ENCODE results near the gene CYP4F3.

The CYP4F3 gene

DNA sequence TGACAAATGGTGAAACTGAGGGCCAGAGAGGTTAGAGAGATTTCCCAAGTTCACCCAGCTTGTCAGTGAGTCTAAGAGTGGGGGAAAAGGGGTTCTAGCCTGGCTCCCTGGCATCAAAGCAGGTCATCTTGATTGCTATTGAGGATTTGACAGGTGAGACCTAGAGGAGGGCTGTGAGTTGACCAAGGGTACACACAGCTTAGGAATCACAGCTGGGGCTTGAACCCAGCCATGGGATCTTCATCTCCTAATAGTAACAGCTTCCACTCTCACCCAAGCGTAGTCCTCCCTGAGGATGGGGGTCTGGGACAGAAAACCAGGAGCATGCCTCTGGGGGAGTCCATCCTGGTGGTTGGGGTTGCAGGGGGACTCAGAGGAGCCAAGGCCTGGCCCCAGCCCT lies 18.9 kb upstream of the CYP4F3 start:
- H3K4me3 Mint-ChIP-seq = no peak overlapping the region
- H3K36me3 Mint-ChIP-seq = no peaks in the 10 kb centered on the region
- no peaks in the 10 kb centered on the region for H3K9me3 Mint-ChIP-seq (ENCODE audit: low read depth)
- H3K27ac Mint-ChIP-seq = no peak overlapping the region
- H3K4me1 Mint-ChIP-seq (ENCODE audit: low read depth) = no peaks in the 10 kb centered on the region
- H3K27me3 Mint-ChIP-seq = peaks cover 32% of the 10 kb centered on the region

DNA sequence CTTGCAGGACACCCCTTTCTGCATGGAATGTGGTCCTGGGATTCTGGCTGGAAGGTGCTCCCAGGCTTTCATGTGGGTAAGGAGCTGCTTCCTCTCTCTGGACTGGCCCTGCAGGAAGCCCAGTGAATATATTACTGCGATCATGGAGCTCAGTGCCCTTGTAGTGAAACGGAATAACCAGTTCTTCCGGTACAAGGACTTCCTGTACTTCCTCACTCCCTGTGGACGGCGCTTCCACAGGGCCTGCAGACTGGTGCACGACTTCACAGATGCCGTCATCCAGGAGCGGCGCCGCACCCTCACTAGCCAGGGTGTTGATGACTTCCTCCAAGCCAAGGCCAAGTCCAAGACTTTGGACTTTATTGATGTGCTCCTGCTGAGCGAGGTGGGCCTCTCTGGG lies 17.7 kb upstream of the CYP4F3 start:
- Mint-ChIP-seq H3K9me3 (ENCODE audit: low read depth) (no peaks in the 10 kb centered on the region), H3K36me3 (no peaks in the 10 kb centered on the region), H3K27ac (no peak overlapping the region), H3K4me3 (no peak overlapping the region), H3K4me1 (ENCODE audit: low read depth) (no peaks in the 10 kb centered on the region), H3K27me3 (peaks cover 32% of the 10 kb centered on the region)

DNA sequence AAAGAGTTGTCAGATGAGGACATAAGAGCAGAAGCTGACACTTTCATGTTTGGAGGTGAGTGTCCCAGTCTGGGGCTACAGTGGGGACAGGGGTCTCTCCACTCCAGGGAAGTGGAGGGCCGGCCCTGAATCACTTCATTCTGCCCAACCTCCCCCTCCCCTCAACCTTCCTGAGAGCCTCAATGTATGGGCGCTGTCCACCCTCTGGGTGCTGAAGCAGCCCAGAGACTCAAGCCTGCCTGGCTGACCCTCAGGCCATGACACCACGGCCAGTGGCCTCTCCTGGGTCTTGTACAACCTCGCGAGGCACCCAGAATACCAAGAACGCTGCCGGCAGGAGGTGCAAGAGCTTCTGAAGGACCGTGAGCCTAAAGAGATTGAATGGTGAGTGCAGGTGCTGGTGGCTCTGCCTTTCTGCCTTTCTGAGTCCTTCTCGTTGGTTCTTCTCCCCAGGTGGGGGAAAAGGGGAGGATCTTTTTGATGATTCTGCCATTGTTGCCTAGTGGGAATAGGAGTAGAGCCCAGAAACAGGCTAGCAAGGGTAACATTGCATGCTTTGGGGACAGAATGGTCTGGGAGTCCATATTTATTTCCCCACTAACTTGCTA lies 16.9 kb upstream of the CYP4F3 start:
- Mint-ChIP-seq H3K4me1 (ENCODE audit: low read depth) (no peaks in the 10 kb centered on the region), H3K4me3 (no peak overlapping the region), H3K9me3 (ENCODE audit: low read depth) (no peaks in the 10 kb centered on the region), H3K27ac (no peak overlapping the region), H3K36me3 (no peaks in the 10 kb centered on the region), H3K27me3 (peaks cover 32% of the 10 kb centered on the region)

DNA sequence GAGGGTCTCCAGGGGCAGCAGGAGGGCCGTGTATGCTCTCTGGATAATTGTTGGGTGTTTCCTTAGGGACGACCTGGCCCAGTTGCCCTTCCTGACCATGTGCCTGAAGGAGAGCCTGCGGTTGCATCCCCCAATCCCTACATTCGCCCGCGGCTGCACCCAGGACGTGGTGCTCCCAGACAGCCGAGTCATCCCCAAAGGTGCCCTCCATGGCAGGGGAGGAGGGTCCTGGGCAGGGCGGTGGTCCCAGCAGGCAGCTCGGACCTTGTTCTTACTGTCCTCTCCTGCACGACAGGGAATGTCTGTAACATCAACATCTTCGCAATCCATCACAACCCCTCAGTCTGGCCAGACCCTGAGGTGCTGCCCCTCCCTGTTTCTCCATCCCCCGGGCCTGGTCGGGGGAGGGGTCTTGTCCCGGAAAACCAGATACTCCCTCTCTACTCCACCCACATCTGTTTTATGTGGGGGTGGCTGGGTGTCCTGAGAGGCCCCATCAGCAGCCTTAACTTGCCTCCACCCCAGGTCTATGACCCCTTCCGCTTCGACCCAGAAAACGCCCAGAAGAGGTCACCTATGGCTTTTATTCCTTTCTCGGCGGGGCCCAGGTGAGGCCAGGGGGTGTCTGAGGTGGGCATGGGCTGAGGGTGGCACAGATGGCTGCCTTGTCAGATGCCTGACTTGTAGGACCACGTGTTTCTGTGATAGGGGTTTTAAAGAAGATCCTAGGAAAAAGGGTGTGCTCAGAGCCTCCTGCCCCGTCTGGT lies 12.3 kb upstream of the CYP4F3 start:
- Mint-ChIP-seq H3K27ac (no peak overlapping the region), H3K9me3 (ENCODE audit: low read depth) (no peaks in the 10 kb centered on the region), H3K27me3 (peaks cover 20% of the 10 kb centered on the region), H3K36me3 (no peaks in the 10 kb centered on the region), H3K4me1 (ENCODE audit: low read depth) (no peaks in the 10 kb centered on the region), H3K4me3 (no peak overlapping the region)

DNA sequence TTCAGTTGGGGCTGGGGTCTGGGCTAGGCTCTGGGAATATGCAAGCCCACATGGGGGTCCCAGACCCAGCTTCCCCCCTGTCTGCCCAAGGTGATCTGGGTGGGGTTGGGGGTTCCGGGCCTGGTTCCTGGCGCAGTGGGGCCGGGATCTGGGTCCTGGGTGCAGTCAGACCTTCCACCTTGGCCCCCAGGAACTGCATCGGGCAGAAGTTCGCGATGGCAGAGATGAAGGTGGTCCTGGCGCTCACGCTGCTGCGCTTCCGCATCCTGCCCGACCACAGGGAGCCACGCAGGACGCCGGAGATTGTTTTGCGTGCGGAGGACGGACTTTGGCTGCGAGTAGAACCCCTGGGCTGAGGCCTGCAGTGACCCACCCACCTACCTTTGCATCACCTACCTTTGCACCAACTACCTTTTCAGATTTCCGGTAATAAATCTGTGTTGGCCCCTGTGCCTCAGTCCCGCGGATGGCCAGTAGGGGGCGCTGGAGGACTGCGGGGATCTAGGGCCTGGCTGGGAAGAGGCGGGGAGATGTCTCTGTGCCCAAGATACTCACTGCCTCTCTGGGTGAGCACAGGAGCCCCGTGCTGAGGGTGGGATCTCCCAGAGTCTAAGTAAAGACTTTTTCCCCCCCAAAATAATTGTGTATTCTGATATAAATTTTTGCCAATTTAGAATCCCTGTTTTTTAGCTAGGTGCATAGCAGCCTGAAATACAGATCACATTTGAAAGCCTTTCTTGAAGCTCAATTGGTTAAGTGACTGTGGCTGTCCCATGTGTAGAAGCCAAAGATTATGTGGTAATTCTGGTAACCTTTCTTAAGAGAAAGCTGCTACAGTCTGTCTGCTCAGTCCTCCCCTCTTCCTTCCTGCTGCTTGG lies 11.5 kb upstream of the CYP4F3 start:
- Mint-ChIP-seq H3K27me3 (peaks cover 22% of the 10 kb centered on the region), H3K9me3 (ENCODE audit: low read depth) (no peaks in the 10 kb centered on the region), H3K4me3 (no peak overlapping the region), H3K36me3 (no peaks in the 10 kb centered on the region), H3K27ac (no peak overlapping the region), H3K4me1 (ENCODE audit: low read depth) (no peaks in the 10 kb centered on the region)

DNA sequence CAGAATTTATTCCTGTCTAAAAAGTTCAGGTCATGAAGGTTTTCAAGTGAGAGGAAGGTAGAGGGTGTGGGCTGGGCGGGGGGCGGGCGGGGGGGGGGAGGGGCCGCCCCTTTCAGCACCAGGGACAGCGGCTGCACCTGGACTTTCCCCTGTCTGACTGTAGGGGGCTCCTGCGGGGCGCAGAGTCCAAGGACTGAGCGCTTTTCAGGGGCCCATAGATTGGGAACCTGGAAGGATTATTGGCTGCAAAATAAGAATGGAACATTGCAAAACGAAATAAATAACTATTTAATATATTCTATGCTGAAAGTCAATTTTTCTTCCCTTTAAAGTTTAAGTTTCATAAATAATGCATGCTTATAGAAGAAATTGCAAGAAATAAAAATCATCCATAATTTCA lies 8.9 kb upstream of the CYP4F3 start:
- no peak overlapping the region for H3K27ac Mint-ChIP-seq
- no peaks in the 10 kb centered on the region for H3K36me3 Mint-ChIP-seq
- H3K4me3 Mint-ChIP-seq = no peak overlapping the region
- H3K9me3 Mint-ChIP-seq (ENCODE audit: low read depth) = no peaks in the 10 kb centered on the region
- H3K27me3 Mint-ChIP-seq = peaks cover 18% of the 10 kb centered on the region
- no peaks in the 10 kb centered on the region for H3K4me1 Mint-ChIP-seq (ENCODE audit: low read depth)

DNA sequence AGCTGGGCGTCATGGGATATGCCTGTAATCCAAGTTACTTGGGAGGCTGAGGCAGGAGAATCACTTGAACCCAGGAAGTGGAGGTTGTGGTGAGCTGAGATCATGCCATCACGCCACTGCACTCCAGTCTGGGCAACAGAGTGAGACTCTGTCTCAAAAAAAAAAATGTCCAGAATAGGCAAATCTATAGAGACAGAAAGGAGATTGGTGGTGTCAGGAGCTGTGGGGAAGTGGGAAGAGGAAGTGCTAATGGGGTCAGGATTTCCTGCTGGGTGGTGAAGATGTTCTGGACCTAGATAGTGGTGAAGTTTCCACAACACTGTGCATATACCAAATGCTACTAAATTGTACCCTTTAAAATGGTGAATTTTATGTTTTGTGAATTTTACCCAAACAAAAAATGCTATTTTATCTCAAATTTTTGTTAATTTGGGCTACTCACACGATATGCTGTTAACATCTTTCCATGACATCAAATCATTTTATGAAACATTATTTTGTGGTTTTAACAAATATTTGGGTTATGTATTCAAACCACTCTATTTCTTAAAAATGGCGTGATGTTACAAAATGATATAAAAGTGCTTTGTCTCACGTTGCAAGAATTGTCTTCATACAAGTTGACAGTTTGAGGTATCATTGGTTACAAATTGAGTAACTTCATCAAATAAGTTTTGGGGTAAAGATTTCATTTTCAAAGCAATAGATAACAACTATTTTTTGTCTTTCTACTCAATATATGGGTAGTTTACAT lies 7.4 kb upstream of the CYP4F3 start:
- Mint-ChIP-seq H3K27ac (no peak overlapping the region), H3K36me3 (no peaks in the 10 kb centered on the region), H3K9me3 (ENCODE audit: low read depth) (no peaks in the 10 kb centered on the region), H3K27me3 (peaks cover 18% of the 10 kb centered on the region), H3K4me3 (no peak overlapping the region), H3K4me1 (ENCODE audit: low read depth) (no peaks in the 10 kb centered on the region)

DNA sequence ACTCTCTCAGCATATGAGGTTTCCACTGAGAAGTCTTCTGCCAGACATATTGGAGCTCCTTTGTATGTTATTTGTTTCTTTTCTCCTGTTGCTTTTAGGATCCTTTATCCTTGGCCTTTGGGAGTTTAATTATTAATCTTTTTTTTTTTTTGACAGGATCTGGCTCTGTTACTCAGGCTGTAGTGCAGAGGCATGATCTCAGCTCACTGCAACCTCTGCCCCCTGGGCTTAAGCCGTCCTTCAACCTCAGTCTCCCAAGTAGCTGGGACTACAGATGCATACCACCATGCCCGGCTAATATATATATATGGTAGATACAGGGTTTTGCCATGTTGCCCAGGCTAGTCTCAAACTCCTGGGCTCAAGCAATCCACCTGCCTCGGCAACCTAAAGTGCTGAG lies 6.6 kb upstream of the CYP4F3 start:
- Mint-ChIP-seq H3K27me3 (peaks cover 15% of the 10 kb centered on the region), H3K36me3 (no peaks in the 10 kb centered on the region), H3K4me1 (ENCODE audit: low read depth) (no peaks in the 10 kb centered on the region), H3K9me3 (ENCODE audit: low read depth) (no peaks in the 10 kb centered on the region), H3K4me3 (no peak overlapping the region), H3K27ac (no peak overlapping the region)

DNA sequence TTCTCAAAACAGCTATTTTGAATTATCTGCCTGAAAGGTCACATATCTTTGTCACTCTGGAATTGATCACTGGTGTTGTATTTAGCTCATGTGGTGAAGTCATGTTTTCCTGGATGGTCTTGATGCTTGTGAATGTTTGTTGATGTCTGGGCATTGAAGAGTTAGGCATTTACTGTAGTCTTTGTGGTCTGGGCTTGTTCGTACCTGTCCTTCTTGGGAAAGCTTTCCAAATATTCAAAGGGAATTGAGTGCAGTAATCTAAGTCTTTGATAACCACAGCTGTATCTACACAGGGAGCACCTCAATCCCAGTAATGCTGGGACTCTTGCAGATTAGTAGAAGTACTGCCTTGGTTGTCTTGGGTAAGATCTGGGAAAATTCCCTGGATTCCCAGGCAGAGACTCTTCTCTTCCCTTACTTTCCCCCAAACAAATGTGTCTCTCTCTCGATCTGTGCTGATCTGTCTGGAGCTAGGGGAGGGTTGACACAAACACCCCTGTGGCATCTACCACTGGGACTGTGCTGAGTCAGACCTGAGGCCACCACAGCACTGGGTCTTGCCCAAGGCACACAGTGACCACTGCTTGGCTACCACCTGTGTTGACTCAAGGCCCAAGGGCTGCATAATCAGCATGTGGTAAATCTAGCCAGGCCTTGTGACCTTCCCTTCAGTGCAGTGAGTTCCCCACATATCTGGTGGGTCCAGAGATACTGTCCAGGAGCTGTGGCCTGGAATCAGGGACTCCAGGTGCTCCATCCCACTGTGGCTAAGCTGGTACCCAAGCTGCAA lies 5.5 kb upstream of the CYP4F3 start:
- Mint-ChIP-seq H3K4me1 (ENCODE audit: low read depth) (no peaks in the 10 kb centered on the region), H3K4me3 (no peak overlapping the region), H3K9me3 (ENCODE audit: low read depth) (no peaks in the 10 kb centered on the region), H3K27ac (no peak overlapping the region), H3K27me3 (peaks cover 13% of the 10 kb centered on the region), H3K36me3 (no peaks in the 10 kb centered on the region)

DNA sequence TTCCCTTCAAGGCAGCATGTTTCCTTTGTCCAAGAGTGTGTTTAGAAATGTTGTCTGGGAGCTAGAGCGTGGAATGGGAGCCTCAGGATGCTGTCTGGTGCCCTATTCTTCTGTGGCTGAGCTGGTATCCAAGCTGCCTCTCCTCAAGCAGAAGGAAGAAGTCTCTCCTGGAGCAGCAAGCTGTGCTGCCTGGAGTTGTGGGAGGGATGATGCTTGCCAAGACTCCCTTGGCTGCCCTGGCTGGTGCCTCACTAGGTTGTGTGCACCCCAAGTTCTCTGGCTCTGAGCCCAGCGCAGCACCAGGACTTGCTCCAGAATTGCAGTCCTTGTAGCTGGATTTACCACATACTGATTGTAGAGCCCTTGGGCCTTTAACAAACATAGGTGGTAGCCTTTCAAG lies 4.7 kb upstream of the CYP4F3 start:
- no peak overlapping the region for H3K27ac Mint-ChIP-seq
- H3K4me1 Mint-ChIP-seq (ENCODE audit: low read depth) = no peaks in the 10 kb centered on the region

DNA sequence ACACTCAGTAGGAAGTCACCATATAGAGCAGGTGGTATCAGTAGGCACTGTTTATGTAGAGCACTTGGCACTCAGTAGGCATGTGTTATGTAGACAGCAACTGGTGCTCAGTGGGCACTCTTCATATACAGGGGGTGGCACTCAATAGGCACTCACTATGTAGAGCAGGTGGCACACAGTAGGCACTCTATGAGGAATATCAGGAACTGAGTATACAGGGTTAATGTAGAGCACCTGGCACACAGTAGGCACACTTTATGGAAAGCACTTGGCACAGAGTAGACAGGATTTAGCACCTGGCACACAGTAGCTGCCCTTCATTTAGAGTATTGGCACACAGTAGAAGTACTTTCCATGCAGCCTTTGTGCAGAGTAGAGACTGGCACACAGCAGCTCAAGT lies 1.1 kb upstream of the CYP4F3 start:
- no peak overlapping the region for H3K27ac Mint-ChIP-seq

More for the DNA sequence above, 4.7 kb upstream of the CYP4F3 start:
- no peaks in the 10 kb centered on the region for H3K9me3 Mint-ChIP-seq (ENCODE audit: low read depth)
- no peaks in the 10 kb centered on the region for H3K36me3 Mint-ChIP-seq
- no peak overlapping the region for H3K4me3 Mint-ChIP-seq
- peaks cover 11% of the 10 kb centered on the region for H3K27me3 Mint-ChIP-seq

DNA sequence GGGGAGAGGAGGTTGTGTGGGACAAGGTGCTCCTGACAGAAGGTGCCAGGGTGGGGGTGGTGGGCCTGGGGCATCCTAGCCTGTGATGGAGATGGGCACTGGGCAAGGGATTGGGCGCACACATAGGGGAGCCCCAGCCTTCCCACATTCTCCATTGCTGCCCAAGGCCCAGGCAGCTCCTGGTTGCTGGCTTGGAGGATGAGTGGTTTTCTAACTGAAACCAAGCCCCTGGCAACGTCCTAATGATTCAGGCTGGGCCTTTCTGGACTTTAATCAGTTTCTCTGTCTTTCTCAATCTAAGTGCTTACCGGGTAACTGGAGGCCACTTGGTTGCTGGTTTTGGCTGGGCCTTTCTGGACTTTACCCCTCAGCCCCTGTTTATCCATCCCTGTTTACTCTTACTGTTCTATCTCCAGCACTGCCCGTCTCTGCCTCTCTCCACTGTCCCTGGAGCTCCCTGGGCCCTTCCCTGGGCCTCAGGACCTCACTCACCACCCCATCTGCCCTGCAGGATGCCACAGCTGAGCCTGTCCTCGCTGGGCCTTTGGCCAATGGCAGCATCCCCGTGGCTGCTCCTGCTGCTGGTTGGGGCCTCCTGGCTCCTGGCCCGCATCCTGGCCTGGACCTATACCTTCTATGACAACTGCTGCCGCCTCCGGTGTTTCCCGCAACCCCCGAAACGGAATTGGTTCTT lies 354 bp downstream of the CYP4F3 start:
- no peaks in the 10 kb centered on the region for H3K36me3 Mint-ChIP-seq
- no peak overlapping the region for H3K27ac Mint-ChIP-seq
- H3K4me1 Mint-ChIP-seq (ENCODE audit: low read depth) = peaks cover 3% of the 10 kb centered on the region
- no peak overlapping the region for H3K4me3 Mint-ChIP-seq
- H3K9me3 Mint-ChIP-seq (ENCODE audit: low read depth) = no peaks in the 10 kb centered on the region
- H3K27me3 Mint-ChIP-seq = peaks cover 3% of the 10 kb centered on the region

More for the DNA sequence above, 1.1 kb upstream of the CYP4F3 start:
- peaks cover 5% of the 10 kb centered on the region for H3K27me3 Mint-ChIP-seq
- no peaks in the 10 kb centered on the region for H3K9me3 Mint-ChIP-seq (ENCODE audit: low read depth)
- no peak overlapping the region for H3K4me3 Mint-ChIP-seq
- no peaks in the 10 kb centered on the region for H3K36me3 Mint-ChIP-seq
- H3K4me1 Mint-ChIP-seq (ENCODE audit: low read depth) = peaks cover 3% of the 10 kb centered on the region

DNA sequence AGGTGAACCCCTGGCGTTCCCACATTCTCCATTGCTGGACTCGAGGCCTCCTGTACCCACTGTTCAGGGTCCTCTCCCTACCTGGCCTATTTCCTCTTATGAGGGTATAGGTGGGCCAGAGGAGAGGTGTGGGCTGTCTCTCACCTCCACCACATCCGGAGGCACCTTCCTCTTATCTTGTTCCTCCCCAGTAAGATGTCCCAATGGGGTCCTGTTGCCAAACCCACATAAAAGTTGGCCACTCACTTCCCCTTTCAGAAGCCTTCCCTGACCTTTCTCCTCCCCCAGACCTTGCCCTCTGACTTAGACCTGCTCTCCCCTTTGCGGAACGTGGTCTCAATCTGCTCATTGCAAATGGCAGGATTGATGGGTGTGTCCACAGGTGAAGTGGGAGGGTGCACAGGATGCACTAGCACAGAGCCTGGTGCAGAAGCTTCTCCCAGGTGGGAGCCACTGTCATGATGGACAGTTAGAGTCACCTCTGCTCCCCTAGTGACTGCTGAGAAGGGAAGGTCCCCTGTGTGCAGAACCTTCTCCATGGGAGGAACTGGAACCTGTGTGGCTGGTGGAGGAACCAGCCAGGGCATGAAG lies 1.3 kb downstream of the CYP4F3 start:
- Mint-ChIP-seq H3K9me3 (ENCODE audit: low read depth) (no peaks in the 10 kb centered on the region), H3K36me3 (no peaks in the 10 kb centered on the region), H3K27ac (no peak overlapping the region), H3K4me3 (no peak overlapping the region), H3K4me1 (ENCODE audit: low read depth) (peaks cover 3% of the 10 kb centered on the region), H3K27me3 (peaks cover 6% of the 10 kb centered on the region)

Measured in activated naive CD8-positive, alpha-beta T cell (primary cell).